OCI-LY3 (cell line): ENCODE measurements around the gene PRKAR1B.
A peak's percentile ranks its signal among the peaks of the same experiment; 100 is the strongest.

Experiments used
- EZH2phosphoT487 ChIP-seq: fragments of 200-600 bp; shearing (Covaris generic); IDR thresholded peaks from 2 replicates; pipeline ENCODE4 v1.6.1; 2018; ENCODE audit warnings: antibody characterized with exemption, mixed run types, low read depth
- TF ChIP-seq, protein P1 (sequence below): fragments of 200-600, 300-600 bp; sonication (generic); IDR thresholded peaks from 2 replicates; pipeline ENCODE4 v1.5.1; 2014; ENCODE audit warnings: antibody characterized with exemption, low read length, low read depth

DNA sequence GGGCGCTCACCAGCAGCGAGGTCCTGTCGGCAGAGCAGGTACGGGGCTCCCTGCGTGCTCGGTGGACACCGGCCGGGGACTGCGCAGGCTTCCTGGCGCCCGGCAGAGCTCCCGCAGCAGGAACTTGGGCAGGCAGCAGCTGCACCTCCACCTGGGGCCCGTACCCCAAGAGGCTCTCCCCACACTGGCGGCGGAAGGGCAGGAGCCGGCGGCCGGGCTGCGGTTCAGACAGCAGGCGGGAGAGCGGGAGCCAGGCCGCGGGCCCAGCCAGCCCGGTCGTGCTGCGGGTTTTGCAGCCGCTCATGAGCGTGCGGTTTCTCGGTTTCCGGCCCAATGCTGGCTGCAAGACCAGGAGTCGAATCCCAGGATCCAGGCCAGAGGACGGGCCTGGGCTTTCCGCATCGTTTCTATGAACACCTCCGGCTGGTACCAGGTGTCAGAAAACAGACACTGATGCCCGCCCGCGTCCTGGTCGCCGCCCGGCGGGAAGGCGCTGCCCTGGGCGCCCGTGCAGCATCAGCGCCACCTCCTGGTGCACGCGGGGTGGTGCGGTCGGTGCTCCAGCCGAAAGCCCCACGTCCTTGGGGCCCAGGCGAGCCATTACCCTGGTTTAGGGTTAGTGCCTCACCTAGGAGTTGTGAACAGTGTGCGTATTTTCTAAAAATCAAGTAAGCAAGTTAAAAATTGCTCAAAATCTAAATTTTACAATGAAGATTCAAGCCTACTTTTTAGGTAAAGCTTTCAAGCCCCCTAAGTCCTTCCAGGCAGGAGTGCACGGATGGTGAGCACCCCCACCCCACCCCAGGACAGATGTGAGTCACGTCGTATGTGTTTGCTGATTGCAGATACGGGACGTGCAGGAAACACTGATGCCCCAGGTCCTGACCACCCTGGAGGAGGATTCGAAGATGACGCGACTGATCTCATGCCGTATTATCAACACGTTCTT lies 47.4 kb upstream of the PRKAR1B start:
- TF ChIP-seq, protein P1, sequence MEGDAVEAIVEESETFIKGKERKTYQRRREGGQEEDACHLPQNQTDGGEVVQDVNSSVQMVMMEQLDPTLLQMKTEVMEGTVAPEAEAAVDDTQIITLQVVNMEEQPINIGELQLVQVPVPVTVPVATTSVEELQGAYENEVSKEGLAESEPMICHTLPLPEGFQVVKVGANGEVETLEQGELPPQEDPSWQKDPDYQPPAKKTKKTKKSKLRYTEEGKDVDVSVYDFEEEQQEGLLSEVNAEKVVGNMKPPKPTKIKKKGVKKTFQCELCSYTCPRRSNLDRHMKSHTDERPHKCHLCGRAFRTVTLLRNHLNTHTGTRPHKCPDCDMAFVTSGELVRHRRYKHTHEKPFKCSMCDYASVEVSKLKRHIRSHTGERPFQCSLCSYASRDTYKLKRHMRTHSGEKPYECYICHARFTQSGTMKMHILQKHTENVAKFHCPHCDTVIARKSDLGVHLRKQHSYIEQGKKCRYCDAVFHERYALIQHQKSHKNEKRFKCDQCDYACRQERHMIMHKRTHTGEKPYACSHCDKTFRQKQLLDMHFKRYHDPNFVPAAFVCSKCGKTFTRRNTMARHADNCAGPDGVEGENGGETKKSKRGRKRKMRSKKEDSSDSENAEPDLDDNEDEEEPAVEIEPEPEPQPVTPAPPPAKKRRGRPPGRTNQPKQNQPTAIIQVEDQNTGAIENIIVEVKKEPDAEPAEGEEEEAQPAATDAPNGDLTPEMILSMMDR, result peak; percentile 51
- no peak for TF ChIP-seq EZH2phosphoT487
